ENCODE measurements around the gene TRIM31.

TRIM31 gene

DNA sequence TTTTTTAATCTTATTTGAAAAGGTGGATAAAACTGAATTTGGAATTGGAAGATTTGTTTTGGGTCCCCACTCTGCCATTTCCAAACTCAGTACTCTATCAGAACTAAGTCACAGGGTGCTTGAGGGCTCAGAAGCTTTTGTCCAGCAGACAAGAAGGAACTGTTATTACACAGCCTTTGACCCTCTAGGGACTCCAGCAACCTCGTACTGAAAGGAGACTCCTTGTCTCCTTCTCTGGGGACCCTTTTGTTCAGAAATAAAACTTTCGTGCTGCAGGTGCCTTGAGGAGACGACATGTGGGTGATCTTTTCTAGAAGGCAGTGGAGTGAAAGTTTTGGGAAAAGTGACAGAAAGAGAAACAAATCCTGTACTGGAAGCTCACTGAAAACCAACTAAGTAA, 59.2 kb downstream of the TRIM31 start:
- Histone ChIP-seq H3K4me2 (ENCODE audit: low read depth, low read length, poor library complexity, severe bottlenecking) (no peak overlapping the region), H2AFZ (ENCODE audit: low read depth, low read length, severe bottlenecking) (no peak overlapping the region), H3F3A (ENCODE audit: insufficient read depth) (no peaks in the 10 kb centered on the region), H3K9ac (ENCODE audit: low read length) (no peak overlapping the region), H3K36me3 (ENCODE audit: low read length) (0 out of 2 replicates have a peak, but pooled peaks cover 2% of the 10 kb centered on the region), H3K27ac (ENCODE audit: low read depth, low read length) (no peak overlapping the region), H3K4me3 (ENCODE audit: insufficient read depth, low read length, poor library complexity, severe bottlenecking) (no peak overlapping the region), H3K27me3 (ENCODE audit: low read length) (no peaks in the 10 kb centered on the region), H3K79me2 (ENCODE audit: insufficient read depth, low read length) (no peaks in the 10 kb centered on the region), H4K20me1 (ENCODE audit: low read depth, low read length) (no peaks in the 10 kb centered on the region), H3K9me2 (replicated peaks; ENCODE audit: insufficient read depth, low read length) (no peaks in the 10 kb centered on the region), H3K9me3 (ENCODE audit: insufficient read depth, low read length) (no peaks in the 10 kb centered on the region)
- no peak for TF ChIP-seq EZH2phosphoT487 (conservative IDR thresholded peaks at IDR 0.05; ENCODE audit: low read length)
- TF ChIP-seq, protein P1, sequence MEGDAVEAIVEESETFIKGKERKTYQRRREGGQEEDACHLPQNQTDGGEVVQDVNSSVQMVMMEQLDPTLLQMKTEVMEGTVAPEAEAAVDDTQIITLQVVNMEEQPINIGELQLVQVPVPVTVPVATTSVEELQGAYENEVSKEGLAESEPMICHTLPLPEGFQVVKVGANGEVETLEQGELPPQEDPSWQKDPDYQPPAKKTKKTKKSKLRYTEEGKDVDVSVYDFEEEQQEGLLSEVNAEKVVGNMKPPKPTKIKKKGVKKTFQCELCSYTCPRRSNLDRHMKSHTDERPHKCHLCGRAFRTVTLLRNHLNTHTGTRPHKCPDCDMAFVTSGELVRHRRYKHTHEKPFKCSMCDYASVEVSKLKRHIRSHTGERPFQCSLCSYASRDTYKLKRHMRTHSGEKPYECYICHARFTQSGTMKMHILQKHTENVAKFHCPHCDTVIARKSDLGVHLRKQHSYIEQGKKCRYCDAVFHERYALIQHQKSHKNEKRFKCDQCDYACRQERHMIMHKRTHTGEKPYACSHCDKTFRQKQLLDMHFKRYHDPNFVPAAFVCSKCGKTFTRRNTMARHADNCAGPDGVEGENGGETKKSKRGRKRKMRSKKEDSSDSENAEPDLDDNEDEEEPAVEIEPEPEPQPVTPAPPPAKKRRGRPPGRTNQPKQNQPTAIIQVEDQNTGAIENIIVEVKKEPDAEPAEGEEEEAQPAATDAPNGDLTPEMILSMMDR (IDR thresholded peaks at IDR 0.05; ENCODE audit: insufficient read depth, low read length, poor library complexity, severe bottlenecking) = no peak

Data from SU-DHL-6 (cell line).